Ishikawa (cell line): Measurements from ENCODE around the gene KLF15.

Experiments used
- CEBPB ChIP-seq: IDR thresholded peaks from 2 replicates; pipeline ENCODE4 v1.6.1; 2012
- CREB1 ChIP-seq: IDR thresholded peaks from 2 replicates; pipeline ENCODE4 v1.6.1; 2012; ENCODE audit warnings: low read depth
- EGR1 ChIP-seq: IDR thresholded peaks from 2 replicates; pipeline ENCODE4 v1.6.1; 2012
- EP300 ChIP-seq: IDR thresholded peaks from 2 replicates; pipeline ENCODE4 v1.6.1; 2012; ENCODE audit warnings: borderline replicate concordance
- FOXM1 ChIP-seq: IDR thresholded peaks from 2 replicates; pipeline ENCODE4 v1.6.1; 2012; ENCODE audit warnings: low read depth, borderline replicate concordance
- MAX ChIP-seq: IDR thresholded peaks from 2 replicates; pipeline ENCODE4 v1.6.1; 2012
- NFIC ChIP-seq: IDR thresholded peaks from 2 replicates; pipeline ENCODE4 v1.6.1; 2012
- RAD21 ChIP-seq: IDR thresholded peaks from 2 replicates; pipeline ENCODE4 v1.6.1; 2012; ENCODE audit warnings: low read depth
- REST ChIP-seq: IDR thresholded peaks from 2 replicates; pipeline ENCODE4 v1.6.1; 2012; ENCODE audit warnings: low read depth, mild to moderate bottlenecking
- TAF1 ChIP-seq: IDR thresholded peaks from 2 replicates; pipeline ENCODE4 v1.6.1; 2012; ENCODE audit warnings: low read depth, mild to moderate bottlenecking
- TCF12 ChIP-seq: IDR thresholded peaks from 2 replicates; pipeline ENCODE4 v1.6.1; 2012; ENCODE audit warnings: low read depth
- TEAD4 ChIP-seq: IDR thresholded peaks from 2 replicates; pipeline ENCODE4 v1.6.1; 2012
- USF1 ChIP-seq: IDR thresholded peaks from 2 replicates; pipeline ENCODE4 v1.6.1; 2012
- YY1 ChIP-seq: IDR thresholded peaks from 2 replicates; pipeline ENCODE4 v1.6.1; 2012; ENCODE audit warnings: low read depth
- ZBTB7A ChIP-seq: IDR thresholded peaks from 2 replicates; pipeline ENCODE4 v1.6.1; 2012; ENCODE audit warnings: low read depth

KLF15 gene

GRCh38 chr3:126392246-126392645 is 35.0 kb upstream of the KLF15 start:
- TF ChIP-seq RAD21 (no peak), YY1 (no peak), TEAD4 (no peak), EGR1 (no peak), CREB1 (no peak), EP300 (no peak), CEBPB (no peak), TCF12 (no peak), FOXM1 (no peak), ZBTB7A (no peak), MAX (no peak), NFIC (no peak), USF1 (no peak), TAF1 (no peak), REST (no peak)

GRCh38 chr3:126391631-126392030 is 34.4 kb upstream of the KLF15 start:
- no peak for TF ChIP-seq EGR1

GRCh38 chr3:126390751-126391150 is 33.5 kb upstream of the KLF15 start:
- TF ChIP-seq CEBPB (no peak), TAF1 (no peak), EGR1 (no peak), TEAD4 (no peak), ZBTB7A (no peak), REST (no peak), MAX (no peak), EP300 (no peak), NFIC (no peak), YY1 (no peak), TCF12 (no peak), RAD21 (no peak), USF1 (no peak), FOXM1 (no peak), CREB1 (no peak)

- TF ChIP-seq TCF12 (no peak), ZBTB7A (no peak), CREB1 (no peak), MAX (no peak), RAD21 (no peak), USF1 (no peak), YY1 (no peak), EP300 (no peak), TEAD4 (no peak), NFIC (no peak), REST (no peak), CEBPB (no peak), TAF1 (no peak)
Observed at GRCh38 chr3:126390201-126390600, 33.0 kb upstream of the KLF15 start.
